Mammary epithelial cell (primary cell): ENCODE results near the gene SUPT4H1.

Experiments
- CTCF ChIP-seq, 2 donors: IDR thresholded peaks in 1 of 2; conservative IDR thresholded peaks in 1 of 2; 2 replicates each; pipeline ENCODE4 v1.5.1; 2011 to 2012; ENCODE audit warnings: inconsistent platforms in 2 of 2, low read length in 2 of 2, mild to moderate bottlenecking in 2 of 2, control low read depth in 1 of 2, low read depth in 1 of 2; ENCODE audit not compliant: insufficient read depth in 1 of 2; ENCODE audit errors: extremely low read depth in 1 of 2
- EZH2 ChIP-seq: IDR thresholded peaks from 2 replicates; pipeline ENCODE4 v1.6.1; 2012; ENCODE audit warnings: low read length, inconsistent platforms, borderline replicate concordance

- no peak for TF ChIP-seq EZH2
- TF ChIP-seq CTCF (conservative IDR thresholded peaks at IDR 0.05 in 1 of 2, IDR thresholded peaks at IDR 0.05 in 1 of 2; ENCODE audit: extremely low read depth in 1 of 2, insufficient read depth in 1 of 2, low read depth in 1 of 2, low read length in 2 of 2), result no peak
Observed at GRCh38 chr17:58382872-58383242, 30.9 kb upstream of the SUPT4H1 start.
